ENCODE measurements around the gene HHAT.

HHAT gene

DNA sequence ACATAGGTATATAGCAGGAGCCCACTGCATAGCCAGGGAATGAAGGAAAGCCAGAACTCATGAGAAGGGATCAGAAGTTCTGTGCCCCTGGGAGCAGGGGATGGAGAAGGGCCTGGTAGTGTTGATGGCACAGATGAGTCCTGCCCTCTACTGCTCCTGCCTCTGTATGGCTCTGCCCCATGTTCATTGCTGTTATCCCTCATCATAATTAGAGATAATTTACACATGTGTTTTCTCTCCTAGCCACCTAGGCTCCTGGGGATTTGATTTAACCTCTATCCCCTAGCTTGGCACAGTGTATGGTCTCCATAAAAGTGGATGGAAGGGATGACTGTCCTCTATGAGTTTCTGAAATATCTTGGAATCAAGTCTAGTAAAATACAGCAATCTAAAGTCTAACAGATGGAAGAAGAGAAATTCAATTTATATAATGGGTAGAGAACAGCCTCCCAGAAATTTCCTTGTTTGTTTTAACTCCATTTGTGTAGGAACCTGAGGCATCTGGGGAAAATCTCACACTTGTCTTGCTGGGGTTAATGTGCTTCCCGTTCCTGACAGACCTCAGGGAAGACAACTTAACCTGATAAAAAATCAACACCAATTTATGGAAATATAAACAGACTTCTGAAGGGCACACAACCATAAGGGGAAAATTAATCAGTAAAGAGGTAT is 393.8 kb downstream of the HHAT start:
- no peak overlapping the region for H3K4me3 ChIP-seq (ENCODE audit: low read depth, low read length)
- TF ChIP-seq POLR2A (IDR thresholded peaks at IDR 0.05; ENCODE audit: extremely low read depth, insufficient read length) (no peak), MYC (IDR thresholded peaks at IDR 0.05; ENCODE audit: low read depth, low read length) (no peak)
- TF ChIP-seq, protein P1, sequence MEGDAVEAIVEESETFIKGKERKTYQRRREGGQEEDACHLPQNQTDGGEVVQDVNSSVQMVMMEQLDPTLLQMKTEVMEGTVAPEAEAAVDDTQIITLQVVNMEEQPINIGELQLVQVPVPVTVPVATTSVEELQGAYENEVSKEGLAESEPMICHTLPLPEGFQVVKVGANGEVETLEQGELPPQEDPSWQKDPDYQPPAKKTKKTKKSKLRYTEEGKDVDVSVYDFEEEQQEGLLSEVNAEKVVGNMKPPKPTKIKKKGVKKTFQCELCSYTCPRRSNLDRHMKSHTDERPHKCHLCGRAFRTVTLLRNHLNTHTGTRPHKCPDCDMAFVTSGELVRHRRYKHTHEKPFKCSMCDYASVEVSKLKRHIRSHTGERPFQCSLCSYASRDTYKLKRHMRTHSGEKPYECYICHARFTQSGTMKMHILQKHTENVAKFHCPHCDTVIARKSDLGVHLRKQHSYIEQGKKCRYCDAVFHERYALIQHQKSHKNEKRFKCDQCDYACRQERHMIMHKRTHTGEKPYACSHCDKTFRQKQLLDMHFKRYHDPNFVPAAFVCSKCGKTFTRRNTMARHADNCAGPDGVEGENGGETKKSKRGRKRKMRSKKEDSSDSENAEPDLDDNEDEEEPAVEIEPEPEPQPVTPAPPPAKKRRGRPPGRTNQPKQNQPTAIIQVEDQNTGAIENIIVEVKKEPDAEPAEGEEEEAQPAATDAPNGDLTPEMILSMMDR (IDR thresholded peaks at IDR 0.05; ENCODE audit: low read depth, low read length) = no peak
- TF ChIP-seq, protein P2, sequence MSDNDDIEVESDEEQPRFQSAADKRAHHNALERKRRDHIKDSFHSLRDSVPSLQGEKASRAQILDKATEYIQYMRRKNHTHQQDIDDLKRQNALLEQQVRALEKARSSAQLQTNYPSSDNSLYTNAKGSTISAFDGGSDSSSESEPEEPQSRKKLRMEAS (IDR thresholded peaks at IDR 0.05; ENCODE audit: low read depth, low read length) = no peak
- no peak for DNase-seq (ENCODE audit: low read depth)

DNA sequence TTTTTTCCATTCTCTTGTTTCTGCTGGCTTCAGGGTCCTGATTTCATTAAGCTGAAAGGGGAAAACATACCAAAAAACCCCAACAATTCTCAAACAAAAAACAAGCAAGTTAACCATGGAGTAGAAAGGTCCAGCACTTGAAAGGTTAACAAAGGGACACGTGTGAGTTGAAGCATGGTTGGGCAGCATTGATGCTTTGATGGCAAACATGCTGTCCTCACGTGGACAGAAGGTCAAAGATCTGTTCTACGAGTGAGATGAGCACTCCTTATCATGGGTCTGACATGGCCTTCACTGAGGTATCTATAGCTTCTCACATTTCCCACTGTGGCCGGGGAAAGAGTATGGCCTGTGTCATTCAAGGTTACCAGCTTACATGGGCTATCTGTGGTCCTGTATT is 394.9 kb downstream of the HHAT start:
- no peak overlapping the region for H3K4me3 ChIP-seq (ENCODE audit: low read depth, low read length)
- DNase-seq (ENCODE audit: low read depth) = no peak
- TF ChIP-seq MYC (IDR thresholded peaks at IDR 0.05; ENCODE audit: low read depth, low read length) (no peak), POLR2A (IDR thresholded peaks at IDR 0.05; ENCODE audit: extremely low read depth, insufficient read length) (no peak)
- TF ChIP-seq, protein P2 (IDR thresholded peaks at IDR 0.05; ENCODE audit: low read depth, low read length) = no peak
- TF ChIP-seq, protein P1 (IDR thresholded peaks at IDR 0.05; ENCODE audit: low read depth, low read length) = no peak

DNA sequence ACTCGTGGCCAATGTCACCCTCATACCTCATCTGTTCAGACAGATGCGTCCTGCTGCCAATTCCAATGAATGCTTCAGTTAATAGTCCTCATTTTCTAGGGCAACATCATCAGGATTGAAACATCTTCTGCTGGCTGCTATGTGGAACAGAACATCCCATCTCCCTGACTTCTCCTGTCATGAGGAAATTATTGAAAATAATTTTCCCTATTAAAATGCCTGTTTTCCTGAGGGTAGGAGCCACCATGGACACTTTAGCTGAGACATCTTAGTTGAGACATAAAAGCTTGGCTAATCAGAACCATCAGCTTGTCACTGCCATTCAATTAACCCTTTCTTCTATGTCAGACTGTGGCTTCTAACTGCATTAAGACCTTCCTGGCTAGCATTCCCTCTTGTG is 396.1 kb downstream of the HHAT start:
- DNase-seq (ENCODE audit: low read depth) = no peak
- H3K4me3 ChIP-seq (ENCODE audit: low read depth, low read length) = no peak overlapping the region
- TF ChIP-seq POLR2A (IDR thresholded peaks at IDR 0.05; ENCODE audit: extremely low read depth, insufficient read length) (no peak), MYC (IDR thresholded peaks at IDR 0.05; ENCODE audit: low read depth, low read length) (no peak)
- TF ChIP-seq, protein P2 (IDR thresholded peaks at IDR 0.05; ENCODE audit: low read depth, low read length) = no peak
- TF ChIP-seq, protein P1 (IDR thresholded peaks at IDR 0.05; ENCODE audit: low read depth, low read length) = no peak
